NCI-H345 treated with DMSO at 0.1 percent for 48 hours (cell line): ENCODE data around the gene TTBK1.

Source experiments
- DNase-seq: peaks from one replicate; lab custom pipeline; 2025; ENCODE audit not compliant: unreplicated experiment; lab: John Stamatoyannopoulos, UW

Gene TTBK1

DNA sequence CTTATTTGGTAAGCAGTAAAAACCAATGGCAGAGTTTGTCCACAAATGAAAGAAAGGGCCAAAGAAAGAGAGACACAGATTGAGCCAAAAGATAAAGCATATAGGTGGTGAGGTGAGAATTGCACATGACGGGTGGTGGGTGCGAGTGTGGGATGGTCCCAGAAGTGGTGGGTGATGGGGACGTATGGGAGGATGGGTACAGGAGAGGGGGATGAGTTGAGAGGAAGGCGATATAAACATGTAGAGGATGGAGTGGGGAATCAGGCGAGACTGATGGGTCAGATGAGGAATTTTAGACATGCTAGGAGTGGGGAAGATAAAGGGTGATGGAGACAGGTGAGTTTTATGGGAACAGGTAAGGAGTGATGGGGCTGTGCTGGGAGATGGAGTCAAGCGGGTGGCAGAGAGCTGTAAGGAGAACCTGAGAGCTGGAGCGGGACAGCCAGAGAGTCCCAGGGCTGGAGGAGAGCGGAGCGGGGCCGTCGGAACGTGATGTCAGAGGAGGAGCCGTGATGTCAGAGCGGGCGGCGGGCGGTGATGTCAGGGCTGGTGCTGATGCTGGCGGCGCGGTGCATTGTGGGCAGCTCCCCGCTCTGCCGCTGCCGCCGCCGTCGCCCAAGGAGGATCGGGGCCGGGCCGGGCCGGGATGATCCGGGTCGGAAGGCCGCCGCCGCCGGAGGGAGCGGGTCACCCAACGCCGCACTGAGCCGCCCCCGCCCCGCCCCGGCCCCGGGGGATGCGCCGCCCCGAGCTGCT, at the start of gene TTBK1:
Gene TTBK1 (plus strand): TSS at position 574 of the 756 bp plus-strand sequence. CDS start 3,180 bp downstream, outside the sequence.
- peak; percentile 30 for DNase-seq

DNA sequence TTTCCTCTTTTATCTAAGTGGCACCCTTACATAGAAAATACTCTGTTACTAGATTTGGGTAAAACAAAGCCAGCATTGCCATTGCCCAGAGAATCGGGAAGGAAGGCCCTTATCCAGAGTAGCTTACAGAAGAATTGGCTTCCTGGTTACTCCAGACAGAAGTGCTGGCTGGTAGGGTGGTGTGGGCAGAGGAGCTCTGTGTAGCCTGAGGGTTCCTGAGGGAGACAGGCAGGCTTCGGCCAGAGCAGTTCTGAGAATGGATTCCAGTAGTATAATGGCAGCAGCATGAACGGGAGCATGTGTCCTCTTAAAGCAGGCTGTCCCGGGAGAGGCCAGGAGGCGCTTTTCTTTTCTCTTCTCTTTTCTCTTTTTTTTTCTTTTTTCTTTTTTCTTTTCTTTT, 49.4 kb upstream of the TTBK1 start:
- DNase-seq, result no peak

DNA sequence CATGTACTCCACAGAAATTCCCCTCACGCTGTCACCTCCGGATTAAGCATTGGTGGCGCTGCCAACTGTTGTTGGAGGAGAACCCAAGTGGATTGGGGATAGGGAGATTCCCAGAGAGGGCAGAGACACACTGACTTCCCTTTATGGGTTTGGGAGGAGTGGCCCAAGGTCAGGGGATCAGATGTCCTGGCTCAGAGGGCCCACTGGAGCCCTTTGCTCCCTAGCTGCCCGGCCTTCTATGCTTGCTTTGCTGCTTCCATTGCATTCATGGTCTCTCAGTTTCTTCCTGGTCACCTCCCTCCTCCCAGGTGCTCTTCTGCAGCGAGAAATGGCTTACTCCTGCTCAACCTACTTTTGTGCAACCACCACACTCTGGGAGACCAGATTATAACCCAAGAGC, 46.9 kb upstream of the TTBK1 start:
- DNase-seq, result no peak

DNA sequence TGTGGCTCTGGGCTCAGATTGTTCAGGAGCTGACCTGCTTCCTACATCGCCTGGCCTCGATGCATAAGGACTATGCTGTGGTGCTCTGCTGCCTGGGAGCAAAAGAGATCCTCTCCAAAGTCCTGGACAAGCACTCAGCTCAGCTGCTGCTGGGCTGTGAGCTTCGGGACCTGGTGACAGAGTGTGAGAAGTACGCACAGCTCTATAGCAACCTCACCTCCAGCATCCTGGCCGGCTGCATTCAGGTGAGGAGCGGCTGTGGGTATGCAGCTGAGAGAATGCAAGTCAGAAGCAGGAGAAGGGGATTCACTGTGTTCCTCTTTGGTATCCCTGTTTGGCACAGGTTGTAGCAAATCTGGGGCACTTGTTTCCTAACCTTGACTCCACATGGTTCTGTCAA, 43.4 kb upstream of the TTBK1 start:
- DNase-seq, result no peak

DNA sequence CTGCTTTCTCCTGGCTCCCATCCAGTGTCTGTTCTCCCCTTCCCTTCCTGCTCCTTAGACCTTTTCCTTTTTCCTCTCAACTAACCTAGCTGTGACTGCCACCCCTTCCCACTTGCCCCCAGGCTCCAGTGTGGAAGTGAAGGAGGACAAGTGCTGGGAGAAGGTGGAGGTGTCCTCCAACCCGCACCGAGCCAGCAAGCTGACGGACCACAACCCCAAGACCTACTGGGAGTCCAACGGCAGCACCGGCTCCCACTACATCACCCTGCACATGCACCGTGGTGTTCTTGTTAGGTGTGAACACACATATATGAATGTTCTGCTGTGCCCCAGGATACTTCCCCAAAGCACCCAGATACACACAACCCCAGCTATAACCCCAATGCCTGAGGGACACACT, 42.7 kb upstream of the TTBK1 start:
- DNase-seq, result no peak

DNA sequence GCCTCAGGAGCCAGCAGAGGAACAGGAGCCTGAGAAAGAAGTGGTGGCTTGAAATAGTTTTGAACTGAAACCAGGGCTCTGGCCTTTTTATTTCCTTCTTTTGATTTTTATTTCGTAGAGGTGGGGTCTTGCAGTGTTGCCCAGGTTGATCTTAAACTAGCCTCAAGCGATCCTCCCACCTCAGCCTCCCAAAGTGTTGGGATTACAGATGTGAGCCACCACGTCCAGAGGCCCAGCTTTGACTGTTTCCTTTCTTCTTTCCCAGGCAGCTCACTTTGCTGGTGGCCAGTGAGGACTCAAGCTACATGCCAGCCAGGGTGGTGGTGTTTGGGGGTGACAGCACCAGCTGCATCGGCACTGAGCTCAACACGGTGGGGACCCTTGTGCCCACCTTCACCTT, 40.8 kb upstream of the TTBK1 start:
- DNase-seq, result no peak

DNA sequence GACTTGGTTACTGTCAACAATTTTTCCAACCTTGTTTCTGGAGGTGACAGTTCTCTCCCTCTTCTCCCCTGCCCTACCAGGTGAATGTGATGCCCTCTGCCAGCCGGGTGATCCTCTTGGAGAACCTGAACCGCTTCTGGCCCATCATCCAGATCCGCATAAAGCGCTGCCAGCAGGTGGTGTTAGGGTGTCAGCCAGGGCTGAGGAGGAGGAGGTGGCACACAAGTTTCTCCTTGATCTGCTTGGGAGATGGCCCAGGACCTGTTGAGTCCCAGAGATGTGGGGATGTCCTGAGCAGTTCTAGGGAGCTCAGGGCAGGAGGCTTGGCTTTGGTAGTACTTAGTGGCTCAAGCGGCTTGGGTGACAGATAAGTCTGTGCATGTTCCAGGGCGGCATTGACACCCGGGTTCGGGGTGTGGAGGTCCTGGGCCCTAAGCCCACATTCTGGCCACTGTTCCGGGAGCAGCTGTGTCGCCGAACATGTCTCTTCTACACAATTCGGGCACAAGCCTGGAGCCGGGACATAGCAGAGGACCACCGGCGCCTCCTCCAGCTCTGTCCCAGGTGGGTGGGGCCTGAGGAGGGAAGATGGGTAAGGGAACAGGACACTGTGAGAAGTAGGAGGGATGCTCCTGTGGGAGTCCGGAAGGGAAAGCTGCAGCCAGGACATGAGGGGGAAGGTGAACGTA, 40.1 kb upstream of the TTBK1 start:
- DNase-seq, result no peak

DNA sequence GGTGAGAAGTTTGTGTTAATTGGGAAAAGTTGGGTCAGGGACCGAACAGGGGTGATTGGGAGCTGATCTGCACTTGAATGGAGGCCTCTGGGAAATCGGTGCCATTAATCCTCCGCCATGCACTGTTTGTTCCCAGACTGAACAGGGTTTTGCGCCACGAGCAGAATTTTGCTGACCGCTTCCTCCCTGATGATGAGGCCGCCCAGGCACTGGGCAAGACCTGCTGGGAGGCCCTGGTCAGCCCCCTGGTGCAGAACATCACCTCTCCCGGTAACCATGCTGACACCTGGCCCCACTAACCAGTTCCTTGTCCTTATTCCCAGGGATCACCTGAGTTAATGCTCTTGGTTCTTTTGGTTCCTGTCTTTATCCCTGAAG, 39.6 kb upstream of the TTBK1 start:
- DNase-seq, result no peak

DNA sequence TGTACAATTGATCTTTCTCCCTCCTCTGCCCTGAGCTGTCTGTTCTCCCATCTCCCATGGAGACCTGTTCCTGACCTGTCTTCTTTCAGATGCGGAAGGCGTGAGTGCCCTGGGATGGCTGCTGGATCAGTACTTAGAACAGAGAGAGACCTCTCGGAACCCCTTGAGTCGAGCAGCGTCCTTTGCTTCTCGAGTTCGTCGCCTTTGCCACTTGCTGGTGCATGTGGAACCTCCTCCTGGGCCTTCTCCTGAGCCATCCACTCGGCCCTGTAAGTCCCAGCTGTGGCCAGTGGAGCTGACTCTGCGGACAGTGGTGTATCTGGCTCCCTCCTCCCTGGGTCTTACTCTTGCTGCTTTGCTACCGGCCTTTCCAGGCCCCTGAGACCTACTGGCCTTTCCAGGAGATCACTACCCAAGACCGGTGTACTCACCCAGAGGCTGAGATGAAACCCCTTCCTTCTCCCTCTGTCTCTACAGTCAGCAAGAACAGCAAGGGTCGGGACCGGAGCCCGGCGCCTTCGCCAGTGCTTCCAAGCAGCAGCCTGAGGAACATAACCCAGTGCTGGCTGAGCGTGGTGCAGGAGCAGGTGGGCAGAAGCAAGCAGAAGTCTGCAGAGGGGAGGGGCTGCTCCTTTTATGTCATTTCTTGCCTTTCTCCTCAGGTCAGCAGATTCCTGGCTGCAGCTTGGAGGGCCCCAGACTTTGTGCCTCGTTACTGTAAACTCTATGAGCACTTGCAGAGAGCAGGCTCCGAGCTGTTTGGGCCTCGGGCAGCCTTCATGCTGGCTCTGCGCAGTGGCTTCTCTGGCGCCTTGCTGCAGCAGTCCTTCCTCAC, 38.8 kb upstream of the TTBK1 start:
- no peak for DNase-seq

DNA sequence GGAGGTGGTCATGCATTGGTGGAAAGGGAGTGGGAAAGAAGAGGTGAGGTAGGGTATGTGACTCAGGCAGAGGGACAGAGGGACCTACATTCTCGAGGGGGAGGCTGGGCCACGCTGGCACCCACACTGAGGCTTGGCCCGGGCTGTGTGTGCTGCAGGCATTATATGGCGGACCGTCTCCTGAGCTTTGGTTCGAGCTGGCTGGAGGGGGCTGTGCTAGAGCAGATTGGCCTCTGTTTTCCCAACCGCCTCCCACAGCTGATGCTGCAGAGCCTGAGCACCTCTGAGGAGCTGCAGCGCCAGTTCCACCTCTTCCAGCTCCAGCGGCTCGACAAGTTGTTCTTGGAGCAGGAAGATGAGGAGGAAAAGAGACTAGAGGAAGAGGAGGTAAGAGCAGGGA, 37.4 kb upstream of the TTBK1 start:
- DNase-seq, result no peak

DNA sequence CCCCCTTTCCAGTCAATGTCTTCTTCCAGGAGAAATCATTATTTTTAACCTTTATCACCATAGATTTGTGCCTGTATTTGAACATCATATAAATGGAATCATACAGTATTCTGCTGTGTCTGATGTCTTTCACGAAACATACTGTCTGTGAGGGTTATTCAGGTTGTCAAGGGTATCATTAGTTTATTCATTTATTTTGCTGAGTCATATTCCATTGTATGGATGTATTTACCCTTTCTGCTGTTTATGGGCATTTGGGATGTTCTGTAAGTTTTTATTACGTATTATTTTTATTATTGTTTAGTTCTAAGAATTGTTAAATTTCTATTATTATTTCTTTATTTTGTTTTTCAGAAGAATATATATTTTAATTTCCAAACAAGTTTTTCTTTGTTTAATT, 36.0 kb upstream of the TTBK1 start:
- no peak for DNase-seq

DNA sequence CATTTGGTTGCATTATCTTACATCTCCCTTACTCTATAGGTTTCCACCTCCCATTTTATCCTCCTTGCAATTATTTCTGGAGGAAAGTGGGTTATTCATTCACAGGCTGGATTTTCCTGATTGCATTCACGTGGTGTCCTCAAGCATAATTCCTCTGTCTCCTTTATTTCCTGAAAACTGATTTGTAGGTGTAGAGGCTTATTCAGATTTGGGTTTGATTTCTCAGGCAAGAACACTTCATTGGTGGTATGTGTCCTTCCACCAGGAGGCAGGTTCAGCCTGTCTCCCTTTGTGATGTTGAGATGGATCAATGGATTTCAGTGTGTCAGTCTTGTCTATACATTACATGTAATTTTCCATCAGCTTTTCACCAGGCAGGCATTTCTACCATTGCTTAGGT, 31.3 kb upstream of the TTBK1 start:
- no peak for DNase-seq

DNA sequence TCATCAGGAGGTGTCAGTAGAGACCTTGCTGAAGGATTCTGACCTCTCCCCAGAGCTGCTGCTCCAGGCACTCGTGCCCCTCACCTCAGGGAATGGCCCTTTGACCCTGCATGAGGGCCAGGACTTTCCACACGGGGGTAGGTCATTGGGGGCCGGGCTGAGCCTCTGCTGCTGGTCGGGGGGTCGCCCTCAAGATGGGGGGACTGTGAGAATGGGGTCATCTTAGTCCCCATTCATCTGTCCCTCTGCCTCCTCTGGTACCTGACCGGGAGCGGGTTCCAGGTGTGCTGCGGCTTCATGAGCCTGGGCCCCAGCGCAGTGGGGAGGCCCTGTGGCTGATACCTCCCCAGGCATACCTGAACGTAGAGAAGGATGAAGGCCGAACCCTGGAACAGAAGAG, 29.9 kb upstream of the TTBK1 start:
- no peak for DNase-seq

DNA sequence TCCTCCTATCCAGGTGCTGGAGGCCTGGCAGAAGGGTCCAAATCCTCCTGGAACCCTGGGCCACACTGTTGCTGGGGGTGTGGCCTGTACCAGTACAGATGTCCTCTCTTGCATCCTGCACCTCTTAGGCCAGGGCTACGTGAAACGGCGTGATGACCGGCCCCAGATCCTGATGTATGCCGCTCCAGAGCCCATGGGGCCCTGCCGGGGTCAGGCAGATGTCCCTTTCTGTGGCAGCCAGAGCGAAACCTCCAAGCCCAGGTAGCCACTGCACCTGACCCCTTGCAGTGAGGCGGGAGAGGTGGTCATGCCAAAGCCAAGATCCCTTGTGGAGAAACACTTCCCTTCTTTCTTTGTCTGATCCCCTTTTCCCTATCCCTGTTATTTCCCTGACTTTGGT, 28.2 kb upstream of the TTBK1 start:
- no peak for DNase-seq

DNA sequence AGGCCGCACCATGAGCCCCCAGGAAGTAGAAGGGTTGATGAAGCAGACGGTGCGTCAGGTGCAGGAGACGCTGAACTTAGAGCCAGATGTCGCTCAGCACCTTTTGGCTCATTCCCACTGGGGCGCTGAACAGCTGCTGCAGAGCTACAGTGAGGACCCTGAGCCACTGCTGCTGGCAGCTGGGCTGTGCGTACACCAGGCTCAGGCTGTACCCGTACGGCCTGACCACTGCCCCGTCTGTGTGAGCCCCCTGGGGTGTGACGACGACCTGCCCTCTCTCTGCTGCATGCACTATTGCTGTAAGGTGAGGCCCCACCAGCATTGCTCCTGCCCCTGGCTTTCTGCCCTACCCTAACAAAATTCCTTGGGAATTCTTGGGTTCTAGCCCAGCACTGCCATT, 27.1 kb upstream of the TTBK1 start:
- DNase-seq, result no peak

DNA sequence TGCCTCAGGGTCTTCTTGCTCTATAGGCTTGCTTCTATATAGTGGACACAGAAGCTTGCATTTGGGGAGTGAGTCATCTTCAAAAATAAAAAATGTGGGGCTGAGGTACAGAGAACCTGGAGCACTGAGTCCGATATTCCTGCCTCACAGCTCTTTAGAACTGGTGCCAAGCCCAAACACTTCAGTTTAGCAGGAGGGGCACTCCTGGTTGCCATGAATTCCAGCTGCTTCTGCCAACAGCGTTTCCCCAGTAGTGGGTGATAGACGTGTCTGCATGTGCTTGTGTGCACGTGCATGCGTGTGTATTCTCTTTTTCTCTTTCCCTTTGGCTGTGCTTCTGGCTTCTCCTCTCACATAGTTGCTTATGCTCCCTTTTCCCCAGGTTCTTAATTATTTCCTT, 25.9 kb upstream of the TTBK1 start:
- DNase-seq, result no peak

DNA sequence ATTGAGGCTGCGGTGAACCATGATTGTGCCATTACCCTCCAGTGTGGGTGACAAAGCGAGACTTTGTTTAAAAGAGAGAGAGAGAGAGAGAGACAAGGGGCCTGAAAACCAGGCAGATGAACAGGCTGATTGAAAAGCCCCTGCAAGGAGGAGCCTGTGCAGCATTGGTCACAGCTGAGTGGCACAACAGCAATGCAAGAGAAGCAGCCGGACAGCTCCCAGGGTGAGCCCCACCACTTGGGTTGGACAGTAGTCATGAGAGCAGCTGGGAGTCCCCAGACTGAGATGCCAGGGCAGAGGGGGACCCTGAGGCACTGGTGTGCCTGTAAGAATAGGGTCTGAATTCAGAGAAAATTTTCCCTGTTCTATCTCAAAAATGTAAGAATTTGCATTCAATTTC, 24.2 kb upstream of the TTBK1 start:
- DNase-seq, result no peak

DNA sequence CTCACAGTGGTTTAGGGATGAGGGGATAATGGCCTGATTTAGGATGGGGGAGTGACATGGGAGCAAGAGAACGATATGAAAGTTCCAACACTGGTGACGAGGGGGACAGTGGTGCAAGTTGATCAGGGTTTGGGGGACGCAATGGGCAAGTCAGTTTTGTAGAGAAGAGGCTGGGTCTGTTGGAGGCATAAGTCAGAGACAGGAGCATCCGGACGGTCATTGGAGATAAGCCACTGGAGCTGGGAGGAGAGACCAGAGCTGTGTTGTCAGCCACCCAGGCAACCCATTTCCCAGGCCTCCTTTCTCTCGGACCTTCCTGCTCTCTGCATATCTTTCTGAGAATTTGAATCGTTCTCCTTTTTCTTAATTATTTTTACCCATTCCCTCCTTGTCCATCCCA, 23.5 kb upstream of the TTBK1 start:
- no peak for DNase-seq

DNA sequence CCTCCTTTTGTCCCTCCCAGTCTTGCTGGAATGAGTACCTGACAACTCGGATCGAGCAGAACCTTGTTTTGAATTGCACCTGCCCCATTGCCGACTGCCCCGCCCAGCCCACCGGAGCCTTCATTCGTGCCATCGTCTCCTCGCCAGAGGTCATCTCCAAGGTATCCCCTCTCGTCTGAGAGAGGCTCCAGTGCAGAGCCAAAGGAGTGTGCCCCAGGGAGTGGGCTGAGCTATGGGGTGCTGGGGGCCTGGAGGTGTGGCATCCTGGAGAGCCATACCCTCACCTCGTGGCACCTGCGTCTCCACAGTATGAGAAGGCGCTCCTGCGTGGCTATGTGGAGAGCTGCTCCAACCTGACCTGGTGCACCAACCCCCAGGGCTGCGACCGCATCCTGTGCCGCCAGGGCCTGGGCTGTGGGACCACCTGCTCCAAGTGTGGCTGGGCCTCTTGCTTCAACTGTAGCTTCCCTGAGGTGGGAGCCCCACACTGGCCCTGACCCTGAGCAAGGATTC, 22.8 kb upstream of the TTBK1 start:
- no peak for DNase-seq

DNA sequence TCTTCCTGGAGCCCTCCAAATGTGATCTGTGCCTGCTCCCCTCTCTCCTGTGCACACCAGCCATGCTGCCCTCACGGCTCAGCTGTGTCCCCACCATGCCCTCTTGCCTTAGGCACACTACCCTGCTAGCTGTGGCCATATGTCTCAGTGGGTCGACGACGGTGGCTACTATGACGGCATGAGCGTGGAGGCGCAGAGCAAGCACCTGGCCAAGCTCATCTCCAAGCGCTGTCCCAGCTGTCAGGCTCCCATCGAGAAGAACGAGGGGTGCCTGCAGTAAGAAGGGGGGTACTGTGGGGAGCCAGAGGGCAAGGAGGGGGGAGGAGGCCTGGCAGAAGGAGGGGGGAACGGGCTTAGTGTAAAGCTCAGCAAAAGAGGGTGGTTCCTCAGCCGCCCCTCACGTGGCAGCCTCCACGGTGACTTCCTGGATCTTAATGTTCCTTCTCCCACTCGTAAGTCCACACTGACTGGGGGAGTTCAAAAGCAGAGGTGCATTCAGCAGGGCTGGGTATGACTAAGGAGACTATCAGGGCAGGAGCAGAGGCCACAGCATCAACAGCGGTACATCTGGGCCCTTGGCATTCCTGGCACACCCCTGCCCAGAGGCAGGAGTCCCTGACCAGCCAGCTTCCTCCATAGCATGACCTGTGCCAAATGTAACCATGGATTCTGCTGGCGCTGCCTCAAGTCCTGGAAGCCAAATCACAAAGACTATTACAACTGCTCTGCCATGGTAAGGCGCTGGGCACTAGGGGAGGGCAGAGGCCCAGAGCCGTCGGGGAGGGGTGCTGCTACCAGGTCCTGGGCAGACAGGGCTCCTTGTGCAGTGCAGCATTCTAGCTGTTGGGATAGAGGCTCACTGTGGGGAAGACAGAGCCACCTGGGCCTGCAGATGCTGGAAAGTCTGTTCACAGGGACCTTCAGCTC, 22.0 kb upstream of the TTBK1 start:
- no peak for DNase-seq
